Hematopoietic multipotent progenitor cell treated with erythropoietin and hydrocortisone succinate and interleukin-3 and kit ligand, for 8 days (in vitro differentiated cells): Measurements from ENCODE around the gene IL1RAPL1.
"Not testable (repeated sequence)": the region's sequence is repeated elsewhere in the genome, so short reads cannot be mapped to it uniquely, and the experiment has no call there.

ENCODE experiments used
- DNase-seq: peaks from one replicate; pipeline ENCODE4 v3.0.0-alpha.2; 2015

IL1RAPL1 gene

GRCh38 chrX:29295987-29296680 is 708.9 kb downstream of the IL1RAPL1 start:
- no peak for DNase-seq

- DNase-seq: no peak
Observed at GRCh38 chrX:29297171-29297800, 710.0 kb downstream of the IL1RAPL1 start.

- no peak for DNase-seq
Observed at GRCh38 chrX:29299684-29300083, 712.4 kb downstream of the IL1RAPL1 start.

GRCh38 chrX:29308726-29309125 is 721.5 kb downstream of the IL1RAPL1 start:
- no peak for DNase-seq

GRCh38 chrX:29315931-29316330 is 728.7 kb downstream of the IL1RAPL1 start:
- DNase-seq: no peak

GRCh38 chrX:29318012-29318411 is 730.8 kb downstream of the IL1RAPL1 start:
- DNase-seq: no peak

GRCh38 chrX:29332429-29332828 is 745.2 kb downstream of the IL1RAPL1 start:
- not testable (repeated sequence) for DNase-seq

- not testable (repeated sequence) for DNase-seq
Observed at GRCh38 chrX:29333091-29333490, 745.8 kb downstream of the IL1RAPL1 start.

GRCh38 chrX:29348288-29348687 is 761.0 kb downstream of the IL1RAPL1 start:
- DNase-seq: no peak

GRCh38 chrX:29359276-29359675 is 772.0 kb downstream of the IL1RAPL1 start:
- DNase-seq: no peak

GRCh38 chrX:29374765-29375164 is 787.5 kb downstream of the IL1RAPL1 start:
- not testable (repeated sequence) for DNase-seq

- no peak for DNase-seq
Observed at GRCh38 chrX:29376584-29376983, 789.3 kb downstream of the IL1RAPL1 start.

- no peak for DNase-seq
Observed at GRCh38 chrX:29382811-29383210, 795.6 kb downstream of the IL1RAPL1 start.

GRCh38 chrX:29388509-29388908 is 801.3 kb downstream of the IL1RAPL1 start:
- DNase-seq: no peak

- no peak for DNase-seq
Observed at GRCh38 chrX:29397506-29397905, 810.3 kb downstream of the IL1RAPL1 start.

GRCh38 chrX:29407357-29407756 is 820.1 kb downstream of the IL1RAPL1 start:
- no peak for DNase-seq

- DNase-seq: no peak
Observed at GRCh38 chrX:29419774-29420553, 832.7 kb downstream of the IL1RAPL1 start.

GRCh38 chrX:29422034-29422433 is 834.8 kb downstream of the IL1RAPL1 start:
- no peak for DNase-seq

GRCh38 chrX:29431895-29432294 is 844.6 kb downstream of the IL1RAPL1 start:
- no peak for DNase-seq

- DNase-seq: no peak
Observed at GRCh38 chrX:29432534-29432933, 845.3 kb downstream of the IL1RAPL1 start.

GRCh38 chrX:29434939-29435338 is 847.7 kb downstream of the IL1RAPL1 start:
- no peak for DNase-seq

- no peak for DNase-seq
Observed at GRCh38 chrX:29435396-29435795, 848.1 kb downstream of the IL1RAPL1 start.

- DNase-seq: no peak
Observed at GRCh38 chrX:29447867-29448266, 860.6 kb downstream of the IL1RAPL1 start.

GRCh38 chrX:29453333-29453732 is 866.1 kb downstream of the IL1RAPL1 start:
- DNase-seq: no peak
